Activated naive CD4-positive, alpha-beta T cell treated with anti-CD3 and anti-CD28 coated beads, Interleukin-2, amount 50 U/mL, for 72 hours (primary cell): Measurements from ENCODE around the gene UBE3A. TPM values are rescaled to one million over a fixed set of nuclear protein-coding genes. Genes with fewer than 3 reads are reported as not detected.
A peak's percentile ranks its signal among the peaks of the same experiment; 100 is the strongest.
"Not testable (repeated sequence)": the region's sequence is repeated elsewhere in the genome, so short reads cannot be mapped to it uniquely, and the experiment has no call there.

ENCODE experiments used
- ATAC-seq, 2 donors: fragments of 150-1000 bp; cut with Tn5 transposase; 2 replicates each; pipeline ENCODE4 v1.10.0; 2021; ENCODE audit warnings: mild to moderate bottlenecking in 2 of 2, moderate library complexity in 2 of 2
- DNase-seq, 2 donors: peaks; one replicate each; pipeline ENCODE4 v3.0.0; 2021 to 2022; ENCODE audit warnings: low spot score in 2 of 2
- H3K27ac Mint-ChIP-seq, 2 donors: one replicate each; pipeline ENCODE4 v1.8.0; 2022; ENCODE audit warnings: mild to moderate bottlenecking in 2 of 2, mixed read lengths in 2 of 2
- H3K36me3 Mint-ChIP-seq, 2 donors: one replicate each; pipeline ENCODE4 v1.8.0; 2022; ENCODE audit warnings: mixed read lengths in 2 of 2
- H3K9me3 Mint-ChIP-seq, 2 donors: one replicate each; pipeline ENCODE4 v1.8.0; 2022; ENCODE audit warnings: mixed read lengths in 2 of 2
- total RNA-seq, 2 donors: library from RNA; stranded (reverse); gene quantifications; one replicate each; pipeline ENCODE4 v1.2.3, GENCODE V29; 2022

The UBE3A gene
- total RNA-seq, 2 donors from 2014 or later, result 91.7 to 91.8 TPM

GRCh38 chr15:25418202-25418601, 20.6 kb downstream of the UBE3A start:
- Mint-ChIP-seq H3K27ac (no peak overlapping the region), H3K36me3 (peaks cover 32 to 82% of the 10 kb centered on the region in 2 donors), H3K9me3 (peaks cover 12 to 43% of the 10 kb centered on the region in 2 donors)
- ATAC-seq (no peak), DNase-seq (no peak)

- H3K36me3 Mint-ChIP-seq, result peaks cover 32 to 87% of the 10 kb centered on the region in 2 donors
- ATAC-seq (no peak), DNase-seq (no peak)
- no peak overlapping the region for H3K27ac Mint-ChIP-seq
- peaks cover 12 to 43% of the 10 kb centered on the region in 2 donors for H3K9me3 Mint-ChIP-seq
These were observed 21.2 kb downstream of the UBE3A start for GRCh38 chr15:25417604-25418003.

GRCh38 chr15:25416693-25417092, 22.1 kb downstream of the UBE3A start:
- DNase-seq, result no peak
- peak overlapping the region in 1 of 2 donors; percentile 62 for H3K27ac Mint-ChIP-seq
- peaks cover 12 to 39% of the 10 kb centered on the region in 2 donors for H3K9me3 Mint-ChIP-seq
- ATAC-seq, result peak in 1 of 2 donors; percentile 28
- H3K36me3 Mint-ChIP-seq, result peaks cover 27 to 84% of the 10 kb centered on the region in 2 donors

GRCh38 chr15:25415707-25416106, 23.1 kb downstream of the UBE3A start:
- DNase-seq (no peak), ATAC-seq (no peak)
- Mint-ChIP-seq H3K36me3 (peaks cover 18 to 84% of the 10 kb centered on the region in 2 donors), H3K9me3 (peaks cover 7 to 32% of the 10 kb centered on the region in 2 donors), H3K27ac (no peak overlapping the region)

GRCh38 chr15:25415217-25415616, 23.6 kb downstream of the UBE3A start:
- H3K9me3 Mint-ChIP-seq, result peaks cover 7 to 31% of the 10 kb centered on the region in 2 donors
- H3K27ac Mint-ChIP-seq, result no peak overlapping the region
- ATAC-seq (no peak), DNase-seq (no peak)
- peaks cover 16 to 80% of the 10 kb centered on the region in 2 donors for H3K36me3 Mint-ChIP-seq

GRCh38 chr15:25410649-25411048, 28.2 kb downstream of the UBE3A start:
- Mint-ChIP-seq H3K9me3 (peaks cover 0 to 14% of the 10 kb centered on the region in 2 donors), H3K36me3 (peaks cover 9 to 57% of the 10 kb centered on the region in 2 donors), H3K27ac (no peak overlapping the region)
- DNase-seq (no peak), ATAC-seq (no peak)

- Mint-ChIP-seq H3K9me3 (peaks cover 3 to 11% of the 10 kb centered on the region in 2 donors), H3K36me3 (peaks cover 15 to 59% of the 10 kb centered on the region in 2 donors)
- not testable (repeated sequence) for H3K27ac Mint-ChIP-seq, DNase-seq, ATAC-seq
These were observed 29.1 kb downstream of the UBE3A start for GRCh38 chr15:25409731-25410130.

GRCh38 chr15:25408929-25409328, 29.9 kb downstream of the UBE3A start:
- DNase-seq (no peak), ATAC-seq (no peak)
- Mint-ChIP-seq H3K27ac (no peak overlapping the region), H3K36me3 (peaks cover 23 to 61% of the 10 kb centered on the region in 2 donors), H3K9me3 (peaks cover 7 to 12% of the 10 kb centered on the region in 2 donors)

- Mint-ChIP-seq H3K36me3 (peaks cover 27 to 61% of the 10 kb centered on the region in 2 donors), H3K9me3 (peaks cover 8 to 10% of the 10 kb centered on the region in 2 donors), H3K27ac (no peak overlapping the region)
- no peak for ATAC-seq
- DNase-seq, result no peak
These were observed 30.4 kb downstream of the UBE3A start for GRCh38 chr15:25408428-25408827.

- Mint-ChIP-seq H3K36me3 (peaks cover 31 to 61% of the 10 kb centered on the region in 2 donors), H3K9me3 (peaks cover 12 to 14% of the 10 kb centered on the region in 2 donors), H3K27ac (no peak overlapping the region)
- DNase-seq (no peak), ATAC-seq (no peak)
These were observed 30.9 kb downstream of the UBE3A start for GRCh38 chr15:25407950-25408349.

- no peak for DNase-seq
- Mint-ChIP-seq H3K27ac (peak overlapping the region; percentile 65 to 74), H3K9me3 (peaks cover 17 to 20% of the 10 kb centered on the region in 2 donors), H3K36me3 (peaks cover 39 to 62% of the 10 kb centered on the region in 2 donors)
- peak in 1 of 2 donors; percentile 35 for ATAC-seq
These were observed 32.0 kb downstream of the UBE3A start for GRCh38 chr15:25406846-25407245.

GRCh38 chr15:25406261-25406660, 32.6 kb downstream of the UBE3A start:
- DNase-seq, result no peak
- Mint-ChIP-seq H3K9me3 (peaks cover 17 to 26% of the 10 kb centered on the region in 2 donors), H3K36me3 (peaks cover 45 to 62% of the 10 kb centered on the region in 2 donors), H3K27ac (peak overlapping the region; percentile 50 to 74)
- no peak for ATAC-seq

GRCh38 chr15:25403771-25404170, 35.1 kb downstream of the UBE3A start:
- ATAC-seq, result no peak

GRCh38 chr15:25402342-25402741, 36.5 kb downstream of the UBE3A start:
- no peak for ATAC-seq
- H3K27ac Mint-ChIP-seq, result peak overlapping the region in 1 of 2 donors; percentile 77
- peaks cover 17 to 44% of the 10 kb centered on the region in 2 donors for H3K9me3 Mint-ChIP-seq
- peaks cover 62 to 92% of the 10 kb centered on the region in 2 donors for H3K36me3 Mint-ChIP-seq
- DNase-seq, result no peak

More at GRCh38 chr15:25403771-25404170, 35.1 kb downstream of the UBE3A start:
- Mint-ChIP-seq H3K9me3 (peaks cover 17 to 34% of the 10 kb centered on the region in 2 donors), H3K27ac (no peak overlapping the region), H3K36me3 (peaks cover 57 to 80% of the 10 kb centered on the region in 2 donors)
- DNase-seq, result no peak

- H3K9me3 Mint-ChIP-seq, result peaks cover 17 to 46% of the 10 kb centered on the region in 2 donors
- DNase-seq (no peak), ATAC-seq (no peak)
- H3K27ac Mint-ChIP-seq, result no peak overlapping the region
- H3K36me3 Mint-ChIP-seq, result peaks cover 58 to 88% of the 10 kb centered on the region in 2 donors
These were observed 37.3 kb downstream of the UBE3A start for GRCh38 chr15:25401501-25401900.

- no peak for ATAC-seq
- Mint-ChIP-seq H3K27ac (peak overlapping the region in 1 of 2 donors; percentile 66), H3K36me3 (peaks cover 28 to 73% of the 10 kb centered on the region in 2 donors), H3K9me3 (peaks cover 0 to 26% of the 10 kb centered on the region in 2 donors)
- no peak for DNase-seq
These were observed 41.7 kb downstream of the UBE3A start for GRCh38 chr15:25397100-25397499.

- ATAC-seq, result no peak
- DNase-seq, result no peak
- Mint-ChIP-seq H3K36me3 (peaks cover 24 to 61% of the 10 kb centered on the region in 2 donors), H3K27ac (no peak overlapping the region), H3K9me3 (peaks cover 0 to 18% of the 10 kb centered on the region in 2 donors)
These were observed 43.9 kb downstream of the UBE3A start for GRCh38 chr15:25394898-25395297.

- ATAC-seq, result no peak
- Mint-ChIP-seq H3K27ac (no peak overlapping the region), H3K36me3 (peaks cover 33 to 62% of the 10 kb centered on the region in 2 donors), H3K9me3 (peaks cover 14 to 15% of the 10 kb centered on the region in 2 donors)
- DNase-seq, result no peak
These were observed 46.0 kb downstream of the UBE3A start for GRCh38 chr15:25392806-25393205.
